Right lobe of liver (tissue), 4 donors: Measurements from ENCODE around the gene TTC28.

Source experiments
- CTCF ChIP-seq, 4 donors: fragments of 200-600 bp in 3 of 4; fragments of 450-650 bp in 1 of 4; IDR thresholded peaks; one replicate each; pipeline versions ENCODE4 v1.5.1 to v1.8.0; 2016 to 2022; ENCODE audit warnings: antibody characterized with exemption in 4 of 4, mild to moderate bottlenecking in 2 of 4
- POLR2A ChIP-seq: fragments of 450-650 bp; IDR thresholded peaks from one replicate; pipeline ENCODE4 v1.6.1; 2017; ENCODE audit warnings: antibody characterized with exemption, mild to moderate bottlenecking
- donor health status: DM: no; HTN: no; CAD: no.
- donor health status: DM: no; HTN: no; CAD: no.
- donor health status: DM: no; HTN: yes; CAD: no.

GRCh38 chr22:28146401-28147314 lies 533.0 kb downstream of the TTC28 start:
- TF ChIP-seq POLR2A = no peak
- TF ChIP-seq CTCF (IDR thresholded peaks at IDR 0.05) = no peak
